NB4 (cell line): ENCODE data around the gene ENHO.

ENCODE experiments used
- CTCF ChIP-seq: IDR thresholded peaks from one replicate; pipeline ENCODE4 v1.5.1; 2012; ENCODE audit warnings: low read depth, low read length
- MAX ChIP-seq: IDR thresholded peaks from 2 replicates; pipeline ENCODE4 v1.6.1; 2011; ENCODE audit warnings: low read depth, low read length
- MYC ChIP-seq: IDR thresholded peaks from 2 replicates; pipeline ENCODE4 v1.6.1; 2011; ENCODE audit warnings: low read depth, low read length
- POLR2A ChIP-seq: IDR thresholded peaks from 2 replicates; pipeline ENCODE4 v1.6.1; 2011; ENCODE audit warnings: mild to moderate bottlenecking; ENCODE audit not compliant: insufficient read length; ENCODE audit errors: extremely low read depth

DNA sequence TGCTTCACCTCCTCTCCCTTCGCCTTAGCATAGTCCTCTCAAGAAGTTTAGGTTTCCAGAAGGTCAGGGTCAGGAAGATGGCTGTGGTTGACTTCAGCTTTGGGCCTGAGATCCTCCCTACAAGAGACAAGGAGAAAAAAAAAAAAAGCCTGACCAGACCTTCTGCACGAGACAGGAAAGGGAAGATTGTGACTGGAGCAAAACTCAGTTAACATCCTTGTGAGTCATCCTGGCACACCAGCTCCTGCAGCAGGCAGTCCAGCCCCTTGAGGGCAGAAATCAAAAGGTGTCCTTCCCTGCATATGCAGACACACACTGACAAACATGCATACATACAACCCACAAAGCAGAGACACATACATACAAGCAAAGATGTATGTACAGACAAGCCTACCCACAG is 18.0 kb upstream of the ENHO start:
- TF ChIP-seq MYC (no peak), CTCF (no peak), POLR2A (no peak), MAX (no peak)
